Measurements from ENCODE around the gene PDE10A.

Gene PDE10A

DNA sequence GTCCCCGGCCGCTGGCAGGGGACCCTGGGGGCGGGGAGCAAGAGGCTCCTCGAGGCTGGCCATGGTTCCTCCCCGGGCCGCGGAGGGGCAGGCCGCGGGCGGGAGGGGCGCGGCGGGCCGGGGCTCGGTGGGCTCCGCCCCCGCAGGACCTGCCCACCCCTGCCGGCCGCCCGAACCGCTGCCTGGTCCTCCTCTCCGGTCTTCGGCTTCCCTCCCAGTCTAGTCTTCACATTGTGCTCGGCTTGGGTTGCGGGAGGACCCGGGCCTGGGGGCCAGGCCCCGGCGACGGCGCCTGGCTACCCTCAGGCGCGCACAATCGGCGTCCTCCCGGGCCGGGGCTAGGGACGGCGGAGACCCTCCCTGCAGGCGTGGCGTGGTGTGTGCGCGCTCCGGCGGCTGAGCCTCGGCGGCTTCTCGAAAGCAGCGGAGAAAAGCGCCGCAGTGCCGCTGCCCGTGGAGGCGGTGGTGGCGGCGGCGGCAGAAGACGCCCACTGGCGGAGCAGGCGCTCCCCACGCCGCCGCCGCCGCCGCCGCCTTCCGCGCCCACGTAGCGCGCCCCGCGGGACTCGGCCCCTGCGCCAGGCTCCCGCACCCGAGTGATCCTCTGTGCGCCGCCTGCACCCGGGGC, at the start of gene PDE10A:
TSS of gene PDE10A (minus strand) at position 493 of the 628 bp plus-strand sequence. CDS start at position 63, 430 bp downstream.
- no peak for FAIRE-seq

DNA sequence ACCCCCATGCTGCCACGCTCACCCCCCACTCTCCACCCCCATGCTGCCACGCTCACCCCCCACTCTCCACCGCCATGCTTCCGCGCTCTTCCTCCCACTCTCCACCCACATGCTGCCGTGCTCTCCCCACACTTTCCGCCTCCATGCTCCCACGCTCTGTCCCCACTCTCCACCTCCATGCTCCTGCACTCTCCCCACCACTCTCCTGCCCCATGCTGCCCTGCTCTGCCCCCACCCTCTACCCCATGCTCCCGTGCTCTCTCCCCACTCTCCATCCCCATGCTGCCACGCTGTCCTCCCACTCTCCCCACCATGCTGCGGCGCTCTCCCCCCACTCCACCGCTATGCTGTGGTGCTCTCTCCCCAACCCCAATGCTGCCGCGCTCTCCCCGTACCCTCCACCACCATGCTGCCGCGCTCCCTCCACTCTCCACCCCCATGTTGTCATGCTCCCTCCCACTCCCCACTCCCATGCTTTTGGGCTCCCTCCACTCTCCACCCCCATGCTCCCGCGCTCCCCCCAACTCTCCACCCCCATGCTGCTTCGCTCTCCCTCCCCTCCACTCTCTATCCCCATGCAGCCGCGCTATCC, 46.0 kb upstream of the PDE10A start:
- no peak for FAIRE-seq

DNA sequence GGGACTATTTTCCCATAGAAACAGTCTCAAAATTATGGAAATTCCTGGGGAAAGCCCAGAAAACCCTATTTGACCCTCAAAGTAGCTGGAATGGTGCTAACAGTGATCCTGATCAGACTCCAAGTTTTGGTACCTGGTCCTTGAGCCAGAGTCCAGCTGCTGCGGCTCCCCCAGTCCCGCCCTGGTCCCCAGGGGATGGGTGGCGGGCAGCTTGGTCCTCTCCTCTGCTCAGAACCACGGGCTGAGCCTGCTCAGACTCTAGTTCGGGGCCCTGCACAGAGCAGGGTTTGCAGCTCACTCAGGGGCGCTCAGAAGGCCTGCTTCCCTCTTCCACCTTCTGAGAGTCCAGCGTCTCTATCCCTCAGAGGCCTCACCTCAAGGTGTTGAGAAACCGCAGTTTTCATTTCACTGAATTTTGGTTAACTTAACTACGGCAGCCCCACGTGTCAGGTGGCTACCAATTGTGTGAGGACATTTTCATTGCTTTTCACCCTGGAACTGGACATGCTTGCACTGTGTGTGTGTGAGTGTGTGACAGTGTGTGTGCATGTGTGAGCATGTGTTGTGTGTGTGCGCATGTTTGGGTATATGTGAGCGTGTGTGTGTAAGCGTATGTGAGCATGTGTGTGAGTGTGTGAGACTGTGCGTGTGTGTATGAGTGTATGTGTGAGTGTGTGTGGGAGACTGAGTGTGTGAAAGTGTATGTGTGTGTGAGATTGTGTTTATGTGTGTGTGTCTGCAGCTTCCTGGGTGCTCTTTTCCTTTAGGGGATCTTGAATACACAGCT, 44.2 kb upstream of the PDE10A start:
- no peak for FAIRE-seq

DNA sequence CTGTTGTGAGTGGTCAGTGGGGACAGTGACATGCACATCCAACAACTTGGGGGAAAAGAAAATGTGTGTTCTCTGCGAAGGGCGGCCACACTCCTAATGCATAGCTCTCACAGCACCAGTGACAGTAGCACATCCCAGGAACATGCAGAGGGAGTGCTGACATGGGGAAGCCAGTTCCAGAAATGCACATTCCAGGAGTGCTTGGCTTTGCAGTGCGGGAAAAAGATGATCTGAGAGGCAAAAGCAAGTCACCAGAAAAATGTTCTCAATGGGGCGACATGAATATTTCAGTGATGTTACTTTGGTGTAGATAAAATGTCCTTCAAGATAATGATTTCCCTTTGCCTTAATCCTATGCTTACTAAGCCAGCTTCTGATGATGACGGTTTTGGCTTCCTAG, 42.9 kb upstream of the PDE10A start:
- FAIRE-seq: no peak

DNA sequence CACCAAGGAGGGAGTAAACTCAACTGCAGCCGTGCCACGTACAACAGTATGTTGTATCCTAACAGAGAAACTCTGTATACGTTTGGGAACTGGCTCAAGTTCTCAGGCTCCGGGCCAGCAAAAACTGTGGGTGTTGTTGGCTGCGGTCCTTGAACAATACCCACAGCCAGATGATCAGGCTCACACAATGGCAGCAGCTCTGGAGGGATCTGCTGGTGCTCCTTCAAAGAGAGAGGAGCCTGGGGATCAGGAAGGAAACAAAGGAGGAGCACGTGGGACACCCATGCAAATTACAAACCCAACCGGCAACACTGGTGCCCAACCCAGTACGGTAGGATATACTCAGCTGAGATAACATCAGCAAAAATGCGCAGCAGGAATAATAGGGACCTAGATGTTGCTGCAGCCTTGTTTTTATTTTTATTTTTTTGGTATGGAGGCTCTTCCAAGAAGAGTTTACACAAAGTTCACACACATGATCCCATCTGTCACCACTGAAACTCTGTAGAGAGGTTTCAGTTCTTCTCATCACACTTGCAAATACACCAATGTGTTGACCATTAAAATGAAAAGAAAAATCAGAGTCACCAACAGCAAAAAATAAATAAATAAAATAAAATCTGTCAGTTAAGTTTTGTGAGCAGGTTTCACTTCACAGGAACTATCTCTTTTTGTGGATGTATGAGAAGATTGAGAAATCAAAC, 41.2 kb upstream of the PDE10A start:
- no peak for FAIRE-seq

DNA sequence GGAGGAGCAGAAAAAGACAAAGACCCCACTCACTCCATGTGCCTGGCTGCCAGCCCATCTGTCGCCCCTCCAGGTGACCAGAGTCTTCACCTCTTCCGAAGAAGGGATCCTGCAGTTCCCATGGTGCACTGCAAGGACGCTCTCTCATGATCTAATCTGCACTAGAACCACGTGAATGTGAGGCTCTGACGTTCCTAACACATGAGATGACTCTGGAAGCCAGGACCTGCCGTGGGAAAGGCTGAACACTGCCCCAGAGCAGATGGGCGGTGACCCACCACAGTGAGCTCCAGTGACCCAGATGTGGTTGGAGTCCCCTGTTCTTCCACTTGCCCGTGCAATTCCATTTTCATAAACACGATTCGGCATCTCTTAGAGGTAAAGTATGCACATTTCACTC, 39.6 kb upstream of the PDE10A start:
- no peak for FAIRE-seq

DNA sequence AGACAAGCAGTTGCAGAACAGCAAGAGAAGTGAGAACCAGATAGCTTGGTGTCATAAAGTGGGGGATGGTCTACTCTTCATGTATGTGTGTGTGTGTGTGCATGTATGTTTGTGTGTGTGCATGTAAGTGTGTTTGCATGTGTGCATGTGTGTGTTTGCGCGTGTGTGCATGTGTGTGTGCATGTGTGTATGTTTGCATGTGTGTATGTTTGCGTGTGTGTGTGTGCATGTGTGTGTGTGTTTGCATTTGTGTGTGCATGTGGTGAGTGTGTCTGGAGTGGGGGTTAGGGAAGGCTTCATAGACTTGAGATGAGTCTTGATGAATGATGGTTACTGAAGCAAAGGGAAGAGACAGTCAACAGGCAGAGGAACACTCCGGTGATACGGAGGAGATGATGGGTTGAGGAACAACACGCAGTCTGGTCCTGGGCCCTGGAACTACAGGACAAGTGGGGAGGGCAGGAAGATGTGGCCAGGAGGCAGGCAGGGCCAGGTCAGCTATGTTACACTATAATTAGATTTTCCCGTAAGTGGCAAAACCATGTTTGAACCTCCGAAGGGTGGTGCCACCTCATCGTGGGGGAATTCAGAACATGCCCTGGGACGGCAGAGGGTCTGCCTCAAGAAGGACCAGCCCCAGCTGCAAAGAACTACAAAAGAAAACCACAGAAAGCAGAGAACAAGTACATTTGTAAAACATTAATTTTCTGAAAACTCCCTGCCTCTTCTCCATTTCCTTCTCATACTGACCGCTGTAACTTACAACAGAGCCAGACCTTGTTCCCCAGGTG, 38.7 kb upstream of the PDE10A start:
- FAIRE-seq: no peak

DNA sequence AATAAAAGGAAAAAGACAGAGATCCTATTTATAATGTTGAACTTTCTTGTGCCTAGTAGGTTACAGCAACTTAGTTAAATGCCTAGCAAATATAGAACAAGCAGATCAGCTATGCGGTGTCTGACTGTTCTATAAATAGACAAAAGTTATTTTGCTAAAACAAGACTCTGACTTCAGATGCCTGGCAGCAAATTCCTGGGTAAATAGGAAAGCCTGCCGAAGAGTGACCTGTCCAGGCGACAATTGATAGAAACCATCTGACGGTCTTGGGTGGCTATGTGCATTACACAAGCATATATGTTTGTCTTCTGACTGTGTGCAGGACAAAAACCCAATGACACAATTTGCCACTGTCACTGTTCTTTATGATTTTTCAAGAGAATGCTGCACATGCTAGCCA, 38.0 kb upstream of the PDE10A start:
- no peak for FAIRE-seq

DNA sequence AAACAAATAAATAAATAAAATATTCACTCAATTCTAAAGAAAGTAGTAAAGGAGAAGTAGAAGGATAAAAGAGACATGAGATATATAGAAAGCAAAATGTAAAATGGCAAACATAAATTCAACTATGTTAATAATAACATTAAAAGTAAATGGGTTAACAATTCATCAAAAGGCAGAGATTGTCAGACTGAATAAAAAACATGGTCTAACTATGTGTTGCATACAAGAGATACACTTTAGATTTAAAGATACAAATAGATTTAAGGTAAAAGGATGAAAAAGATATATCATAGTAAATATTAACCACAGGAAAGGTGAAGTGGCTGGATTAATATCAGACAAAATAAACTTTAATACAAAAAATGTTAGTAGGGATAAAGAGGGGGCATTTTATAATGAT, 35.8 kb upstream of the PDE10A start:
- FAIRE-seq: no peak

DNA sequence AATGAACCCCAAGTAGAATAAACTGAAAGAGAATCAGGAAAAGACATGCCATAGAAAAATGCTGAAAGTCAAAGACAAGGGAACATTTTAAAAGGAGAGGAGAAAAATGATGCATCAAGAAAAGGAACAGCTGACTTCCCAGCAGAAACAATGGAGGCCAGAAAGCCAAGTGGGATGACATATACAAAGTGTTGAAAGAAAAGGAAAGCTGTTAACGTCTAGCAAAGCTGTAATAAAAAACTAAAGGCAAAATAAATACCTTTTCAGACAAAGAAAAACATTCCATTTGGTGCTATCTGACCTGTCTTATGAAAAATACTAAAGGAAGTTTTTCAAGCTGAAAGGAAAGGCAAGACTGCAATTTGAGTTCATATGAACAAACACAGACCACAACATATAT, 34.1 kb upstream of the PDE10A start:
- no peak for FAIRE-seq

DNA sequence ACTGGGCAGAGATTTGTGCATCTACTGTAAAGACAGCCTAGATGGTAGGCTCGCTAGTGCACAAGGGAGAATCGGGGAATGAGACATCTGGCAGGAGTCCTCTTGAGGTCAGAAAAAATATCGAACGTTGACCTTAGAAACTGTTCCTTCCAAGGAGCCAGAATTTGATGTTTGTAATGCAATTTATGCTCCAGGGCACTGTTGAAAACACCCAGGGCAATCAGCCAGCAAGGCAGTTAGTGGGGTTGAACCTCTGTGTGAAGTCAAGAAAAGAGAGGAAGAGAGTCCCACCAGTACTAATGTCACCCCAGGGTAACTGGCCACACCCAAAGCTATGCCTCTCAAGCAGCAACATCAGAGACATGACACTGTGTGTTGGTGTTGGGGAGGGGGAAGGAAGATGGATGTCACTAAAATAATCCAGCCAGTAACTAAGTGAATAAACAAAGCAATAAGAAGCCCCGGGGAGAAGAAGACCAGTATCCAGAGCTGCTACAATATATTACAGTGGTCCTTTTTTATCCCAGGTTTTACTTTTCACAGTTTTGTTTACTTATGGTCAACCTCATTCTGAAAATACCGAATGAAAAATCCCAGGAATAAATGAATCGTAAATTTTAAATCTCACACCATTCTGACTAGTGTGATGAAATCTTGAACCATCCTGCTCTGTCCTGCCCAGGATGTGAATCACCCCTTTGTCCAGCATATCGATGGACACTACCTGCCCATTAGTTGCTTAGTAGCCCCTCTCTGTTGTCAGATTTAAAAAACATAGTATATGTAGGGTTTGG, 32.9 kb upstream of the PDE10A start:
- no peak for FAIRE-seq

DNA sequence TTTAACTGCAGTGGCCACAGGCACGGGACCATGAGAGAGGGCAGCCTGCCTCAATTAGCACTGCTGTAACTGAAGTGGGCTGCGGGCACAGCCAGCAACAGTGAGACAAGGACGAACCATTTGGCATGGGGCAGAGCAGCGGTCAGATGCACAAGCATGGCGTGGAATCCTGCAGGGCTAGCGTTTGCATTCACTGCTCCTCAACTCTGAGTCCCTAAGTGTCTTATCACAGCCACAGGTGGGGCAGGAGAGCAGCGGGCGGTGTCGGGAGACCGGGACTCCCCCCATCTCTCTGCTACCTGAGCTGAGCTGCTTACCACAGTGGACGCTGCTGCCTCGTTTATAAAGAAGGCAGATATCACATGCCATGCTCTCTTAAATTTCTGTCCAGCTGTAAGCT, 31.3 kb upstream of the PDE10A start:
- no peak for FAIRE-seq

DNA sequence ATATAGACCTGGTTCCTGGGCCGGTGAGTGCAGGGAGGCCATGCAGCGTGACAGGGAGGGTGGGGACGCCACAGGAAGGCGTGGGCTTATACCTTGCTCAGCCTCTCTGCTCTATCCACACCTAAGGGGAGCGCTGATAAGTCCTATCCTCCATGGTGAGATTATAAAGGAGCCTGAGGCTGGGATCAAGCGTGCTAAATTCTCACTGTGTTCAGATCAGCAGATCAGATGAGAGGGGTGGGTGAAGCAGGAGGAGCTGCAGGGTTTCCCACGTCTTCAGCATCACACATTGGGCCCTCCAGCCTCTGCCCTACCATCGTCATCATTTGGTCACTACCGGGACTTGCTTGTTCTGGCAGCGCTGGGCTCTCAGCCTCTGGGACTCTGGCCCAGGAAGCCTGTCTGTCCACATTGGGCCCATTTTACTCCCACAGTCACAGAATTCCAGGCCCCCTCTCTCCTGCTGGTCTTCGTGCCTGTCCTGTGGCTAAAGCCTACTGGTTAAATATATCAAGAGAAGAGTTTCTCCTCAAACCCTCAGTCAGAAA, 29.1 kb upstream of the PDE10A start:
- FAIRE-seq: no peak

DNA sequence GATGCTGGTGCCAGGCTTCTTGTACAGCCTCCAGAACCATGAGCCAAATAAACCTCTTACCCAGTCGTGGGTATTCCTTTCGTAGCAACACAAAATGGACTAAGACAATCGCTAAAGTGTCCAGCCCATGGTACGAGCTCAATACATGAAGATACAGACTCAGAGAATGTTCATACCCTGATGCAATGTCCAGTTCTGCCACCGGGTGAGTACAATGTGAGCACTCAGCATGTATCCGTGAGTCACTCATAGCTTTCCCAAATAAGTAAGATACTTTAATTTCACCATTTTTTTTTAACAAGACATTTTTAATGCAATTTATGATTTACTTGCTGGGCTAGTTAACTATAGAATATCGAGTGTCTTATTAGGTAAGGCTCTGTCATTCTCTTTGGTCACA, 26.7 kb upstream of the PDE10A start:
- no peak for FAIRE-seq

DNA sequence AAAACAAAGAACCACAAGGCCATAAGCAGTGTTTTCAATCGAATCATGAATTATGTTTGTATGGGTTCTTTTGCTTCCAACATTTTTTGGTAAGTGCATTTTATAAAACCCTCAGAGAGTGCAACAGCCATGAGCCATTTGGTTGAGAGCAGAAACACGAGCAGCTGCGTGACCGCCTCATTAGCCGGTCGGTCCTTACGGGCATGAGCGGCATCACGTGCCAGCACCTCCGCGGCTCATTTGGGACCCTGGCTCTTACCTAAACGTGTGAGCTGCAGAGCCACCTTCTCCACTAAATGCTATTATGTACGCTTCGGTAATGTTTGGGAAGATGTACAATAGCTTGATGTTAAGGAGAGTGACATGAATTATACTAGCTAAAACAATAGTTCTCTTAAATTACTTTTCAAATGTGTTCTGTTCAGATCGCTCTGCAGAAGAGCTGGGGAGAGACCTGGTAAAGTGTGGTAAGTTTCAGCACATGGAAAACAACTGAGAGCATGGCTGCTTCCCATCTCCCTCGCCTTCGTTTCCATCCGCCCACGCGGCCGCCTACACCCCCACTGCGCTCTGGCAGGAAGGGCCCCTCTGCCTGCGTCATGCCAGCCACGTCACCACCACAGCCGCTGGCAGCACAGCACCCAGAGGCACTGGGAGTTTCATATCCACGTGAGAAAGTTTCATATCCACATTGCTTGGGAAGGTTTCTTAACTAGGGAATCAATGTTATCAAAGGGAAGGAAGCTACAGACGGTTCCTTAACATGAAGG, 23.7 kb upstream of the PDE10A start:
- FAIRE-seq: no peak

DNA sequence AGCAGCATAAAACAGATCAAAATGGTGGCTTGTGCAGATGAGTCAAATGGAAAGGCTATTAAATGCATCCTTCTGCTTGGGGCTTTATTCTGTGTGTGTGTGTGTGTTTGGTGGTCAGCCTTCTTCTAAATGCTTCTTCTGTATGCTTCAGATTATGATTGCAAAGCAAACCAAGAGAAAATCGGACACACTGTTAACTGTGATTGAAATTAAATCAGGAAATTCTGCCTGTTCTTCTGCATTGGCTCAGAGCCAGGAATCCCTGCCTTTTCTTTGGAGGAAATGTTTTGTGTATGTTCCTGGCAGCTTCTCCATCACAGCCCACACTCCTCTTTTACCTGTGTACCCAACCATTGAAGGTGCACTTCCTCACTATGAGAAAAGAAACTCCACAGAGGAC, 22.3 kb upstream of the PDE10A start:
- FAIRE-seq: no peak

DNA sequence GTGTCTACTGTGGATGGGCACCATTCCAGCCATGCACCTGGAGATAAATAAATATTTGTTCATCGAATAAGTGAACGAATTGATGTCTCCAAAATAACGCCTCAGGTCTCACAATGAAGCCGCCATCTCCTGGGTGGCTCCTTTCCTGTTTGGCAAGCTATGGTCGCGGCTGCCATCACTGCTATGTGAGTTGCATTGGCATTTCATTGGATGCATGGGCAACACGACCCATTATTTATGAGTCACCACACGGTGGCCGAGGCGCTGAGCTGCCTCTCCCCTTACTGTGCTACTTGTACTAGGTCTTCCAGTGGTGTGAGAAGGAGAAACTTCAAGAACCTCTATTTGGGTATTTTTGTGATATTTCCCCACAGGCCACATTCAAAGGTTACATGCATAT, 21.3 kb upstream of the PDE10A start:
- no peak for FAIRE-seq

DNA sequence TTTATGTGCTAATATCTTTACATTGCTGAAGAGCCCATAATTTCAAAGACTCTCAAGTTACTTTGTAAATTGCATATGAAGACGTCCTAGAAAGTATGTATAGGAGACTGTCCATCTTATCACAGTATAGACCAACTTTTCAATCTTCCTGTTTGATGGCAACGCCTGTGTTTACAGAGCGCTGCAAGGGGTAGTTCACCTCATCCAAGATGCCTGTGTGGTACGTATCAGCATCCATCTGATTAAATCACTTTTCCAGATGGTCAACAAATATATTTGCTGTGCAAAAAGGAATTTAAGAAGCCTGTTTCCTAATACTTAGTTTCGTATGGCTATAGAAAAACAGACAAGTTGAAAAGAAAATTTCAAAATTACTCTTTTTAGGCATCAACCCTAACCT, 17.9 kb upstream of the PDE10A start:
- no peak for FAIRE-seq

DNA sequence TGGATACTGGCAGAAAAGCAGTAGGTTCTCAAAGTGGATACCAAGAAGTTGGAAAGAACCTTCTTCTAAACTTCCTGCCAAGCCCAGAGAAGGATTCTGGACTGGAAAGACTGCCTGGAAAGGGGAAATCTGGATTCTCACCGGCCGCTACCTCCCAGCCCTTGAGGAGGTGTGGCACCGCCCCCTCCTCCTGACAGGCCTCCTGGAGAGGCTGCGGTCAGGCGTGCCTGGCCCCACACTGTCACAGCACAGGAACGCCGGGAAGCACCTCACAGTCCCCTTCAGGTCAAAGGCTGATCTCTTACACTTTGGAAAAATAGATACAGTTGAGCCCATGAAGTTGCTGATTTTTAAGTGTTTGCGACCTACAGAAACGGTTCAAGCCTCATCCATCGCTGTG, 16.3 kb upstream of the PDE10A start:
- no peak for FAIRE-seq

DNA sequence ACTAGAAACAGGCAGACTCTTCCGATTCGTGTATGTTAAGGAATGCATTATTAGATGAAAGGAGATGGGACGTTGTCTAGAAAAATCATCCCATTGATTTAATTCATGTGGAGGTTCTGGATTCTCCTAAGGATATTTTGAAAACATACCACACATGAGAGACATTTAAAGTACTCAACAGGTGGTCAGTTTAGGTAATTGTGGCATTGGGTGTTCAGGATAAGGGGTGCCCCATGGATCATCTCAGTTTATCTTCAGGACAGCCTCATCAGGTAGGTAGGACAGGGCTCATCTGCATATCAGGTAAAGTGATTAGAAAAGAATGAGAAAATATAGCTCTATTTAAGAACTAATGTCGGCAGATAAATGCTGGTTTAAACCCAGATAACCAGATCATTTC, 15.9 kb upstream of the PDE10A start:
- FAIRE-seq: no peak

DNA sequence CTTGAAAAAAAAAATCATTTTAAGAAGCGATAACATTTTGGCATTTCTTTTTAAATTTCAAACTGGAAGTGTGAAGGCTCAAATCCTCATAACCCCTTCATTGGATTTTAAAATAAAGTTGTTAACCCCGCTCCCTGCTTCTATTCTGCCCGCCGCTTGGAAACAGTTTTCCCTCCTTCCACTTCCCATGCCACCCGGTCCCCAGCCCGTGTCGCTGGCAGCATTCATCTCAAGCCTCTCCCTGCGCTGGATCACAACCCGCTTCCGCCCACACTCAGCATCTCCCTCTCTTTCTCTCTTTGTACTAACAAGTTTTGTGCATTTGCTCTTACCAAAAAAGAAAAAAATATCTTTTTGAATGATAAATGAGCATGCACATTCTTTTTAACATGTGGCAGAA, 15.4 kb upstream of the PDE10A start:
- no peak for FAIRE-seq

Data from endometrium (tissue), 2 donors.